ENCODE results near the gene RBMS1.

DNA sequence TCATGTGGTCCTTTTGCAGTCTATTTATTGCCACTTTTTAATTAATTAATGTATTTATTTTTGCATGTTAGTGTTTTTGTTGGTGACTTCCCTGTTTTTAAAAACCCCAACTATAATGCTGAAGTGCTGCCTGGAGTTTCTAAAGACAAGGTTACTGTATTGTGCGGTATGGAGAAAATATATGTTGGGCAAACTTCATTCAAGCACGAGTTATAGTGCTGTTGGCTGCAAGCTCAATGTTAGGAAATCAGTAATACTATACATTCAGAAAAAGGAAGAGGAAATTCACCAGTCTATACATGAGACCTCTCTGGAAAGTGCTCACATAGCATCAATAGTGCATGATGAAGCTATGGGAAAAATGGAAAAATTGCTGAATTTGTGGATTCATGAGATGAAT is 15.4 kb upstream of the RBMS1 start:
- TF ChIP-seq, protein P1, sequence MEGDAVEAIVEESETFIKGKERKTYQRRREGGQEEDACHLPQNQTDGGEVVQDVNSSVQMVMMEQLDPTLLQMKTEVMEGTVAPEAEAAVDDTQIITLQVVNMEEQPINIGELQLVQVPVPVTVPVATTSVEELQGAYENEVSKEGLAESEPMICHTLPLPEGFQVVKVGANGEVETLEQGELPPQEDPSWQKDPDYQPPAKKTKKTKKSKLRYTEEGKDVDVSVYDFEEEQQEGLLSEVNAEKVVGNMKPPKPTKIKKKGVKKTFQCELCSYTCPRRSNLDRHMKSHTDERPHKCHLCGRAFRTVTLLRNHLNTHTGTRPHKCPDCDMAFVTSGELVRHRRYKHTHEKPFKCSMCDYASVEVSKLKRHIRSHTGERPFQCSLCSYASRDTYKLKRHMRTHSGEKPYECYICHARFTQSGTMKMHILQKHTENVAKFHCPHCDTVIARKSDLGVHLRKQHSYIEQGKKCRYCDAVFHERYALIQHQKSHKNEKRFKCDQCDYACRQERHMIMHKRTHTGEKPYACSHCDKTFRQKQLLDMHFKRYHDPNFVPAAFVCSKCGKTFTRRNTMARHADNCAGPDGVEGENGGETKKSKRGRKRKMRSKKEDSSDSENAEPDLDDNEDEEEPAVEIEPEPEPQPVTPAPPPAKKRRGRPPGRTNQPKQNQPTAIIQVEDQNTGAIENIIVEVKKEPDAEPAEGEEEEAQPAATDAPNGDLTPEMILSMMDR (IDR thresholded peaks at IDR 0.05) = no peak
- TF ChIP-seq POLR2AphosphoS5 (IDR thresholded peaks at IDR 0.05) = no peak
- no peak for TF ChIP-seq POLR2A (IDR thresholded peaks at IDR 0.05)

Data from gastroesophageal sphincter (tissue), 3 donors.